GM18909 (cell line): ENCODE measurements around the gene VWF.

Experiments used
- ATAC-seq: cut with Tn5 transposase; IDR thresholded peaks from one replicate; pipeline ENCODE4 v1.9.1; 2021; ENCODE audit warnings: mild to moderate bottlenecking; ENCODE audit not compliant: unreplicated experiment, poor library complexity

The VWF gene

GRCh38 chr12:5923751-5924150, 200.7 kb downstream of the VWF start:
- no peak for ATAC-seq

GRCh38 chr12:5923043-5923605, 201.3 kb downstream of the VWF start:
- ATAC-seq: no peak

GRCh38 chr12:5921966-5922899, 202.2 kb downstream of the VWF start:
- no peak for ATAC-seq

GRCh38 chr12:5921027-5921909, 203.2 kb downstream of the VWF start:
- ATAC-seq: no peak

GRCh38 chr12:5916785-5917290, 207.6 kb downstream of the VWF start:
- no peak for ATAC-seq

- ATAC-seq: no peak
Observed at GRCh38 chr12:5915511-5915910, 209.0 kb downstream of the VWF start.

GRCh38 chr12:5914387-5915149, 209.9 kb downstream of the VWF start:
- ATAC-seq: no peak

- ATAC-seq: no peak
Observed at GRCh38 chr12:5913387-5913786, 211.1 kb downstream of the VWF start.

GRCh38 chr12:5912437-5913334, 211.8 kb downstream of the VWF start:
- no peak for ATAC-seq

GRCh38 chr12:5912011-5912410, 212.5 kb downstream of the VWF start:
- ATAC-seq: no peak

GRCh38 chr12:5910790-5911548, 213.5 kb downstream of the VWF start:
- ATAC-seq: no peak

- no peak for ATAC-seq
Observed at GRCh38 chr12:5909560-5909959, 214.9 kb downstream of the VWF start.

- ATAC-seq: no peak
Observed at GRCh38 chr12:5908251-5908650, 216.2 kb downstream of the VWF start.

- ATAC-seq: no peak
Observed at GRCh38 chr12:5907807-5908206, 216.7 kb downstream of the VWF start.

- no peak for ATAC-seq
Observed at GRCh38 chr12:5905757-5906156, 218.7 kb downstream of the VWF start.

GRCh38 chr12:5904969-5905368, 219.5 kb downstream of the VWF start:
- no peak for ATAC-seq

- no peak for ATAC-seq
Observed at GRCh38 chr12:5904441-5904840, 220.0 kb downstream of the VWF start.

GRCh38 chr12:5902736-5903135, 221.7 kb downstream of the VWF start:
- no peak for ATAC-seq
